K562 (cell line): Measurements from ENCODE around the gene SPATA20. TPM values are rescaled to one million over a fixed set of nuclear protein-coding genes. Genes with fewer than 3 reads are reported as not detected.

Source experiments
- ATAC-seq: fragments of 200-7000 bp; cut with Tn5 transposase; 3 replicates; pipeline ENCODE4 v1.9.1; 2020; ENCODE audit warnings: moderate library complexity
- BruUV-seq: library from RNA; stranded (reverse); fragments of 400-500 nt; replicated peaks from 2 replicates; lab custom pipeline; 2021; lab: Mats Ljungman, UMichigan
- CTCF ChIA-PET: fragments of 300-600 bp; formaldehyde crosslinking; extraction: SDS; loops from one replicate; lab custom pipeline; 2021; ENCODE audit warnings: low intra/inter-chr PET ratio; lab: Yijun Ruan, JAX
- POLR2A ChIA-PET: fragments of 300-600, 350-650 bp; sonication (Branson Sonifier 250); formaldehyde crosslinking; extraction: SDS; loops from one replicate; lab custom pipeline; 2021; ENCODE audit warnings: antibody characterized with exemption, inconsistent platforms; lab: Yijun Ruan, JAX
- DNase-seq, 4 experiments: peaks; one replicate each; pipeline versions ENCODE4 v3.0.0 to v3.0.0-alpha.2; 2011 to 2018; ENCODE audit warnings: low spot score in 3 of 4, mixed read lengths in 3 of 4; ENCODE audit errors: extremely low read depth in 1 of 4
- FAIRE-seq: peaks from 2 replicates; lab custom pipeline; 2011; peaks lifted over from hg19 to GRCh38; lab: Jason Lieb, UNC
- H2AFZ ChIP-seq: 2 replicates; pipeline ENCODE4 v1.6.0; 2011; ENCODE audit warnings: low read depth, low read length, control low read depth, inconsistent platforms
- H3K27ac ChIP-seq: fragments of 200-600 bp; 3 replicates; pipeline ENCODE4 v1.8.0; 2011; ENCODE audit warnings: low read depth, mild to moderate bottlenecking, control low read depth, inconsistent platforms, low read length, moderate library complexity, mixed read lengths; ENCODE audit errors: extremely low read depth
- H3K27me3 ChIP-seq, 2 experiments: fragments of 300-600 bp in 1 of 2; 2 replicates in 1 of 2; 3 replicates in 1 of 2; pipeline versions ENCODE4 v1.6.0 to v1.8.0; 2011; ENCODE audit warnings: inconsistent platforms in 2 of 2, low read length in 2 of 2, mild to moderate bottlenecking in 1 of 2, mixed read lengths in 1 of 2, moderate library complexity in 1 of 2; ENCODE audit not compliant: control insufficient read depth in 2 of 2, insufficient read depth in 2 of 2
- H3K36me3 ChIP-seq: fragments of 300-600 bp; 3 replicates; pipeline ENCODE4 v1.8.0; 2011; ENCODE audit warnings: mild to moderate bottlenecking, low read length, inconsistent platforms; ENCODE audit not compliant: control insufficient read depth, insufficient read depth
- H3K4me1 ChIP-seq, 2 experiments: fragments of 200-600 bp in 1 of 2; replicated peaks in 1 of 2; 2 replicates in 1 of 2; 3 replicates in 1 of 2; pipeline versions ENCODE4 v1.5.1 to v1.8.0; 2011; ENCODE audit warnings: inconsistent platforms in 2 of 2, low read length in 2 of 2, mild to moderate bottlenecking in 1 of 2, mixed read lengths in 1 of 2, moderate library complexity in 1 of 2; ENCODE audit not compliant: control insufficient read depth in 2 of 2, insufficient read depth in 2 of 2
- H3K4me2 ChIP-seq: 2 replicates; pipeline ENCODE4 v1.6.1; 2011; ENCODE audit warnings: low read length, control low read depth, inconsistent platforms, mixed read lengths; ENCODE audit not compliant: insufficient read depth
- H3K4me3 ChIP-seq: fragments of 200-600 bp; sonication (generic), shearing (Covaris generic); 2 replicates; pipeline ENCODE4 v1.5.1; 2016; ENCODE audit warnings: control low read depth, inconsistent platforms
- H3K79me2 ChIP-seq: fragments of 200-600 bp; 3 replicates; pipeline ENCODE4 v1.8.0; 2011; ENCODE audit warnings: low read length, inconsistent platforms; ENCODE audit not compliant: control insufficient read depth, insufficient read depth
- H3K9ac ChIP-seq, 2 experiments: 2 replicates each; pipeline versions ENCODE4 v1.6.0 to v1.6.1; 2011; ENCODE audit warnings: low read depth in 2 of 2, low read length in 2 of 2, control low read depth in 1 of 2, inconsistent platforms in 1 of 2, mild to moderate bottlenecking in 1 of 2, mixed read lengths in 1 of 2; ENCODE audit not compliant: insufficient read depth in 1 of 2
- H3K9me1 ChIP-seq: one replicate; pipeline ENCODE4 v1.6.0; 2011; ENCODE audit warnings: inconsistent platforms, mild to moderate bottlenecking, low read length, moderate library complexity; ENCODE audit not compliant: control insufficient read depth, insufficient read depth
- H3K9me3 ChIP-seq: replicated peaks from 2 replicates; pipeline ENCODE4 v1.5.1; 2011; ENCODE audit warnings: low read depth, low read length, inconsistent platforms; ENCODE audit not compliant: control insufficient read depth, insufficient read depth
- H4K20me1 ChIP-seq: replicated peaks from 2 replicates; pipeline ENCODE4 v1.6.1; 2011; ENCODE audit warnings: low read length, inconsistent platforms, mixed read lengths; ENCODE audit not compliant: control insufficient read depth, insufficient read depth
- C11orf30 ChIP-seq: fragments of 450-650 bp; IDR thresholded peaks from 2 replicates; pipeline ENCODE4 v1.6.1; 2016; ENCODE audit warnings: low read depth, mild to moderate bottlenecking
- CBFA2T2 ChIP-seq: fragments of 450-650 bp; conservative IDR thresholded peaks from 2 replicates; pipeline ENCODE4 v1.6.1; 2017; ENCODE audit warnings: mild to moderate bottlenecking
- DACH1 ChIP-seq: fragments of 450-650 bp; IDR thresholded peaks from 2 replicates; pipeline ENCODE4 v1.6.1; 2018; ENCODE audit not compliant: partially characterized antibody
- FOS ChIP-seq: IDR thresholded peaks from 3 replicates; pipeline ENCODE4 v1.6.1; 2011; ENCODE audit not compliant: insufficient read length; ENCODE audit errors: extremely low read depth
- HNRNPLL ChIP-seq: fragments of 200-400 bp; formaldehyde crosslinking; IDR thresholded peaks from 2 replicates; pipeline ENCODE4 v1.6.1; 2017; ENCODE audit warnings: low read length, low read depth, mild to moderate bottlenecking; ENCODE audit not compliant: poor library complexity, severe bottlenecking
- IRF9 ChIP-seq: fragments of 450-650 bp; IDR thresholded peaks from 2 replicates; pipeline ENCODE4 v1.6.1; 2016; ENCODE audit warnings: missing biosample characterization, missing genetic modification characterization
- KDM4B ChIP-seq, 2 experiments: fragments of 450-650 bp in 1 of 2; sonication (generic) in 1 of 2; IDR thresholded peaks; 2 replicates each; pipeline ENCODE4 v1.6.1; 2016 to 2017; ENCODE audit warnings: borderline replicate concordance in 2 of 2, antibody characterized with exemption in 1 of 2, low read depth in 1 of 2, mild to moderate bottlenecking in 1 of 2
- KLF10 ChIP-seq: fragments of 250-450 bp; sonication (Bioruptor Pico); IDR thresholded peaks from 2 replicates; pipeline ENCODE4 v1.6.1; 2021; ENCODE audit warnings: matching md5 sums
- MTA2 ChIP-seq: fragments of 450-650 bp; IDR thresholded peaks from 2 replicates; pipeline ENCODE4 v1.6.1; 2016; ENCODE audit warnings: low read depth
- MYNN ChIP-seq, 2 experiments: sonication (generic); formaldehyde crosslinking in 1 of 2; IDR thresholded peaks; 2 replicates each; pipeline versions ENCODE4 v1.5.0 to v1.6.1; 2016 to 2020; ENCODE audit warnings: antibody characterized with exemption in 1 of 2, missing genetic modification reagents in 1 of 2
- NCOA6 ChIP-seq: fragments of 450-650 bp; IDR thresholded peaks from 2 replicates; pipeline ENCODE4 v1.6.1; 2017; ENCODE audit warnings: mild to moderate bottlenecking
- NR2C2 ChIP-seq, 2 experiments: fragments of 200-800 bp in 1 of 2; sonication (Bioruptor generic) in 1 of 2; sonication (generic) in 1 of 2; formaldehyde crosslinking in 1 of 2; IDR thresholded peaks; 2 replicates each; pipeline versions ENCODE4 v1.6.1 to v1.8.0; 2016 to 2022; ENCODE audit warnings: mild to moderate bottlenecking in 1 of 2, missing compliant biosample characterization in 1 of 2, missing genetic modification characterization in 1 of 2, missing genetic modification reagents in 1 of 2
- PCBP1 ChIP-seq: fragments of 200-400 bp; formaldehyde crosslinking; IDR thresholded peaks from 2 replicates; pipeline ENCODE4 v1.6.1; 2018; ENCODE audit warnings: mild to moderate bottlenecking, low read depth, low read length; ENCODE audit not compliant: poor library complexity, severe bottlenecking
- SMARCE1 ChIP-seq: fragments of 450-650 bp; IDR thresholded peaks from 2 replicates; pipeline ENCODE4 v1.7.1; 2016; ENCODE audit warnings: mild to moderate bottlenecking
- ZNF3 ChIP-seq: fragments of 250-450 bp; sonication (Bioruptor Pico); IDR thresholded peaks from 2 replicates; pipeline ENCODE4 v1.5.0; 2021; ENCODE audit warnings: mild to moderate bottlenecking, moderate library complexity
- ZNF589 ChIP-seq: fragments of 200-800 bp; sonication (Bioruptor generic); IDR thresholded peaks from 2 replicates; pipeline ENCODE4 v1.6.1; 2016; ENCODE audit warnings: low read depth, missing genetic modification characterization, missing compliant biosample characterization
- WGBS: fragments of 100-300 bp; shearing (Covaris generic); methylation state at CpG from one replicate; pipeline ENCODE4 v1.1.6; 2016; ENCODE audit warnings: low coverage, mixed read lengths; ENCODE audit not compliant: insufficient coverage; ENCODE audit errors: missing lambda C conversion rate; 5-methylcytosine and 5-hydroxymethylcytosine counted together
- in situ Hi-C: fragments of 300-500 bp; cut with MboI; formaldehyde crosslinking; loops from 4 replicates; pipeline ENCODE4 v1.15.0; 2018; ENCODE audit warnings: inconsistent platforms, mixed read lengths
- intact Hi-C: fragments of 100-400 bp; cut with micrococcal nuclease; formaldehyde crosslinking; loops from 2 replicates; pipeline ENCODE4 v1.14.2; 2022
- polyA plus RNA-seq, 8 experiments: library from polyadenylated mRNA; depleted of rRNA in 4 of 8; stranded (reverse) in 5 of 8; unstranded in 3 of 8; fragments of >200 nt; fragmentation: Nextera tagmentation in 2 of 8; fragmentation: Illumina TruSeq in 1 of 8; extraction: Ambion mirVana in 2 of 8; extraction: Trizol in 1 of 8; gene quantifications; 2 replicates each; pipeline versions ENCODE4 v1.2.1 to v1.2.3, GENCODE V29; 2011 to 2014; ENCODE audit warnings: inconsistent platforms in 1 of 8, missing spikeins in 1 of 8
- total RNA-seq, 7 experiments: library from RNA; depleted of rRNA in 6 of 7; stranded (reverse); fragments of >200 nt in 6 of 7; fragmentation: Illumina TruSeq in 2 of 7; extraction: Trizol in 2 of 7; gene quantifications; 2 replicates each; pipeline versions ENCODE4 v1.2.1 to v1.2.3, GENCODE V29; 2011 to 2021; ENCODE audit warnings: low replicate concordance in 1 of 7
- TF ChIP-seq, protein P1 (sequence below), 2 experiments: fragments of 450-650 bp in 1 of 2; IDR thresholded peaks; 2 replicates each; pipeline ENCODE4 v1.6.1; 2011 to 2017; ENCODE audit warnings: low read depth in 2 of 2, antibody characterized with exemption in 1 of 2, borderline replicate concordance in 1 of 2, low read length in 1 of 2, mild to moderate bottlenecking in 1 of 2, mixed read lengths in 1 of 2; ENCODE audit not compliant: control insufficient read depth in 1 of 2
- TF ChIP-seq, protein P2 (sequence below): sonication (generic); formaldehyde crosslinking; IDR thresholded peaks from 2 replicates; pipeline ENCODE4 v1.9.0; 2022; ENCODE audit warnings: mild to moderate bottlenecking, missing genetic modification reagents

The SPATA20 gene
- total and polyA plus RNA-seq, 9 of the 15 experiments (the other 6 are each of a cell fraction or from before 2014, with no cell fraction given): 0.08 to 4.0 (median 1.5) TPM

GRCh38 chr17:50523208-50523607 is 23.8 kb upstream of the SPATA20 start (continued):
- TF ChIP-seq, protein P1, sequence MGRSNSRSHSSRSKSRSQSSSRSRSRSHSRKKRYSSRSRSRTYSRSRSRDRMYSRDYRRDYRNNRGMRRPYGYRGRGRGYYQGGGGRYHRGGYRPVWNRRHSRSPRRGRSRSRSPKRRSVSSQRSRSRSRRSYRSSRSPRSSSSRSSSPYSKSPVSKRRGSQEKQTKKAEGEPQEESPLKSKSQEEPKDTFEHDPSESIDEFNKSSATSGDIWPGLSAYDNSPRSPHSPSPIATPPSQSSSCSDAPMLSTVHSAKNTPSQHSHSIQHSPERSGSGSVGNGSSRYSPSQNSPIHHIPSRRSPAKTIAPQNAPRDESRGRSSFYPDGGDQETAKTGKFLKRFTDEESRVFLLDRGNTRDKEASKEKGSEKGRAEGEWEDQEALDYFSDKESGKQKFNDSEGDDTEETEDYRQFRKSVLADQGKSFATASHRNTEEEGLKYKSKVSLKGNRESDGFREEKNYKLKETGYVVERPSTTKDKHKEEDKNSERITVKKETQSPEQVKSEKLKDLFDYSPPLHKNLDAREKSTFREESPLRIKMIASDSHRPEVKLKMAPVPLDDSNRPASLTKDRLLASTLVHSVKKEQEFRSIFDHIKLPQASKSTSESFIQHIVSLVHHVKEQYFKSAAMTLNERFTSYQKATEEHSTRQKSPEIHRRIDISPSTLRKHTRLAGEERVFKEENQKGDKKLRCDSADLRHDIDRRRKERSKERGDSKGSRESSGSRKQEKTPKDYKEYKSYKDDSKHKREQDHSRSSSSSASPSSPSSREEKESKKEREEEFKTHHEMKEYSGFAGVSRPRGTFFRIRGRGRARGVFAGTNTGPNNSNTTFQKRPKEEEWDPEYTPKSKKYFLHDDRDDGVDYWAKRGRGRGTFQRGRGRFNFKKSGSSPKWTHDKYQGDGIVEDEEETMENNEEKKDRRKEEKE (IDR thresholded peaks at IDR 0.05; ENCODE audit: borderline replicate concordance in 1 of 2, control insufficient read depth in 1 of 2, low read depth in 2 of 2, low read length in 1 of 2): no peak
- TF ChIP-seq ZNF3: no peak
- no peak for TF ChIP-seq ZNF589 (CRISPR knock-in tag)
- no peak for TF ChIP-seq SMARCE1
- TF ChIP-seq C11orf30: no peak
- TF ChIP-seq KDM4B (IDR thresholded peaks at IDR 0.05; ENCODE audit: borderline replicate concordance in 2 of 2, low read depth in 1 of 2): no peak
- TF ChIP-seq MYNN (IDR thresholded peaks at IDR 0.05): no peak
- TF ChIP-seq MYNN (CRISPR knock-in tag; IDR thresholded peaks at IDR 0.05): no peak
- TF ChIP-seq KLF10: no peak

DNA sequence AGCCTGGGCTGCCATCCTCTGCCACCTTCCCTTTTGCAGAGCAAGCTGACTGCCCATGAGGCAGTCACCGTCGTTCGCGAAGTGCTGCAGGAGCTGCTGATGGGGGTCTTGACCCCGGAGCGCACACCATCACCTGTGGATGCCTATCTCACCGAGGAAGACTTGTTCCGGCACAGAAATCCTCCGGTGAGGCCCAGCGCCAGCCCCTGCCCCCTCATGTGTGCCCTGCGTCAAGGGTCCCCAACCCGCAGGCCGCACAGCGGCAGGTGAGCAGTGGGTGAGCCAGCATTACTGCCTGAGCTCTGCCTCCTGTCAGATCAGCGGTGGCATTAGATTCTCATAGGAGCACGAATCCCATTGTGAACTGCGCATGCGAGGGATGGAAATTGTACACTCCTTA is 22.1 kb upstream of the SPATA20 start:
- Histone ChIP-seq H3K36me3 (no peaks in the 10 kb centered on the region), H2AFZ (no peak overlapping the region), H3K9me1 (no peaks in the 10 kb centered on the region), H3K4me3 (no peak overlapping the region), H3K4me2 (no peak overlapping the region), H4K20me1 (no peaks in the 10 kb centered on the region), H3K27me3 (peaks cover 17 to 51% of the 10 kb centered on the region in 2 experiments; a peak in 4 of 5 replicates), H3K9me3 (no peaks in the 10 kb centered on the region), H3K4me1 (peaks cover 0 to 4% of the 10 kb centered on the region in 2 experiments; a peak in 1 of 5 replicates), H3K27ac (no peak overlapping the region), H3K9ac (peak overlapping the region in 1 of 2 experiments; percentile 18; a peak in 1 of 4 replicates), H3K79me2 (no peaks in the 10 kb centered on the region)
- DNase-seq (no peak), ATAC-seq (no peak), FAIRE-seq (no peak)
- ChIA-PET POLR2A (no interaction called here), CTCF (no interaction called here)
- intact Hi-C loops (no loop called here), in situ Hi-C loops (no loop called here)
- no TSS peak for BruUV-seq
- 16% methylated on average over 18 of the region's 18 CpGs for WGBS
- TF ChIP-seq MTA2: no peak
- TF ChIP-seq DACH1: no peak
- TF ChIP-seq, protein P2, sequence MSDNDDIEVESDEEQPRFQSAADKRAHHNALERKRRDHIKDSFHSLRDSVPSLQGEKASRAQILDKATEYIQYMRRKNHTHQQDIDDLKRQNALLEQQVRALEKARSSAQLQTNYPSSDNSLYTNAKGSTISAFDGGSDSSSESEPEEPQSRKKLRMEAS (CRISPR knock-in tag): no peak
- TF ChIP-seq HNRNPLL: no peak
- TF ChIP-seq IRF9: no peak
- no peak for TF ChIP-seq FOS
- no peak for TF ChIP-seq PCBP1
- no peak for TF ChIP-seq NCOA6
- TF ChIP-seq NR2C2 (CRISPR knock-in tag; IDR thresholded peaks at IDR 0.05): no peak
- no peak for TF ChIP-seq NR2C2 (tag; IDR thresholded peaks at IDR 0.05)
- TF ChIP-seq CBFA2T2: no peak
